Placental epithelial cell (primary cell): ENCODE measurements around the gene STRIP1. TPM values are rescaled to one million over a fixed set of nuclear protein-coding genes. Genes with fewer than 3 reads are reported as not detected.

ENCODE experiments used
- total RNA-seq: library from RNA; depleted of rRNA; stranded (reverse); fragments of >200 nt; gene quantifications from 2 replicates; pipeline ENCODE4 v1.2.3, GENCODE V29; 2012

STRIP1 gene, protein sequence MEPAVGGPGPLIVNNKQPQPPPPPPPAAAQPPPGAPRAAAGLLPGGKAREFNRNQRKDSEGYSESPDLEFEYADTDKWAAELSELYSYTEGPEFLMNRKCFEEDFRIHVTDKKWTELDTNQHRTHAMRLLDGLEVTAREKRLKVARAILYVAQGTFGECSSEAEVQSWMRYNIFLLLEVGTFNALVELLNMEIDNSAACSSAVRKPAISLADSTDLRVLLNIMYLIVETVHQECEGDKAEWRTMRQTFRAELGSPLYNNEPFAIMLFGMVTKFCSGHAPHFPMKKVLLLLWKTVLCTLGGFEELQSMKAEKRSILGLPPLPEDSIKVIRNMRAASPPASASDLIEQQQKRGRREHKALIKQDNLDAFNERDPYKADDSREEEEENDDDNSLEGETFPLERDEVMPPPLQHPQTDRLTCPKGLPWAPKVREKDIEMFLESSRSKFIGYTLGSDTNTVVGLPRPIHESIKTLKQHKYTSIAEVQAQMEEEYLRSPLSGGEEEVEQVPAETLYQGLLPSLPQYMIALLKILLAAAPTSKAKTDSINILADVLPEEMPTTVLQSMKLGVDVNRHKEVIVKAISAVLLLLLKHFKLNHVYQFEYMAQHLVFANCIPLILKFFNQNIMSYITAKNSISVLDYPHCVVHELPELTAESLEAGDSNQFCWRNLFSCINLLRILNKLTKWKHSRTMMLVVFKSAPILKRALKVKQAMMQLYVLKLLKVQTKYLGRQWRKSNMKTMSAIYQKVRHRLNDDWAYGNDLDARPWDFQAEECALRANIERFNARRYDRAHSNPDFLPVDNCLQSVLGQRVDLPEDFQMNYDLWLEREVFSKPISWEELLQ
- total RNA-seq, result 48.9 and 51.4 TPM in 2 replicates

DNA sequence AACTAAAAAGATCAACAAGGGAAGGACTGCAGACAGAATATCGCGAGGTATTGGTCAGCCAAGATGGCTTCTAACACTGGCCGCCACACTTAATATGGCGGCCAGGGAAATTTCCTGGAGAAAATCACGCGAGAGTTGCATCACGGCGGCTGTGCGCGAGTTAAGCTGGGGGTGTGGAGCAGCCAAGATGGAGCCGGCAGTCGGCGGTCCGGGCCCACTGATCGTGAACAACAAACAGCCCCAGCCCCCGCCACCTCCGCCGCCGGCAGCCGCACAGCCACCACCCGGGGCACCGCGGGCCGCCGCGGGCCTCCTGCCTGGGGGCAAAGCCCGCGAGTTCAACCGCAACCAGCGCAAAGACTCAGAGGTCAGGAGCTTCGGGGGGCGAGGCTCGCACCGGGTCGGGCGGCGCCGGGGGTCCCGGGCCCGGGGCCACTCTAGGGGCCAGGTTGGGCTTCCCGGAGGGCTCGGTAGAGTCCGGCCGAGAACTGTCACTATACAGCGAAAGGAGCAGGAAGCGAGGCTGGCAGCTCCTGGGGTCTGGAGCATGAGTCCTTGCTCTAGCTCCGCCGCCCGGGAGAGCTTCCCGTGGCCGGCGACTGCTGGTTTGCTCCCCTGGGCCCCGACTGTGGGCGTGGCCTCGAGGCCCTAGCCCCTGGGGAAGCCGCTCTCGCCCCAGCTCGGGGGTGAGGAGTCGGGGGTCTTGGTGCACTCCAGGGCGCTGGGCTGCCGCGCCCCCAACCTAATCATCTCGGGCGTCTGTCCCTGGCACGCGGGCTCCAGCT lies at the start of gene STRIP1:
TSS of gene STRIP1 (plus strand) at position 174 of the 785 bp plus-strand sequence. CDS start at position 188, 14 bp downstream.

DNA sequence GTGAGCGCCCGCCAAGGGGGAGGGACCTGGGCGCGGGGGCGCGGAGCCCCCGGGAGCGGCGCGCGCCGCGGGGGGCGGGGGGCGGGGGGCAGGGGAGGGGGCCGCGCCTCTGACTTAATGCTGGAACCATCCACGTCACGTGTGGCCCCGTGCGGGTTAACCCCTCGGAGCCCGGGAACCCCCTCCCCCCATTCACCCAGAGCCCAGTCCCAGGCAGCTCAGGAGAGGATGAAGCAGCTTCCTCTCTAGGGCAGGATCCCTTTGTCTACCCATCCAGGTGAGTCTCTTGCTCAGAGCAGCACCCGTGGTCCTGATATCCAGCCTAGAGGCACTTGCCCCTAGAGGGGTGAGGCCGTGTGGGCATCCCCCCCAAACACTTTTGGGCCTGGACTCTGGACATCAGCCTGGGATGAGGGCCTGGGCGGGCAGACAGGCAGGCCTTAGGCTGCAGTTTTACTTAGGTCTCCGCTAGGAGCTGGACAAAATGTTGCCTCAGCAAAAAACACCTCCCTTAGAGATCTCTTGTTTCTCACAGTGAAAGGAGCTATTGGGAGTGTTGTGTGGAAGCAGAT lies 36.3 kb downstream of the STRIP1 start, which contains the start of gene ALX3:
TSS of gene ALX3 (minus strand) at position 2 of the 572 bp plus-strand sequence. CDS start 60 bp downstream, outside the sequence.

Other genes with a start within 250 kb of the STRIP1 start
- gene CSF1, start 123.8 kb upstream of the STRIP1 start, total RNA-seq, result 4.3 and 5.5 TPM in 2 replicates
- gene AHCYL1, start 49.9 kb upstream of the STRIP1 start, total RNA-seq, result 37.6 and 45.9 TPM in 2 replicates
- not detected in 2 replicates for gene ALX3, start 36.0 kb downstream of the STRIP1 start, total RNA-seq
- not detected in 2 replicates for gene UBL4B, start 77.8 kb downstream of the STRIP1 start, total RNA-seq
- gene SLC6A17, start 115.9 kb downstream of the STRIP1 start, total RNA-seq, result under 0.01 TPM in 1 of 2 replicates, not detected in the other
- 0.39 and 1.1 TPM in 2 replicates for gene KCNC4, start 175.7 kb downstream of the STRIP1 start, total RNA-seq